NCI-H2227 (cell line): ENCODE results near the gene PLEKHG2.
"Not testable (repeated sequence)": the region's sequence is repeated elsewhere in the genome, so short reads cannot be mapped to it uniquely, and the experiment has no call there.

Source experiments
- DNase-seq: peaks from one replicate; lab custom pipeline; 2025; ENCODE audit not compliant: unreplicated experiment; lab: John Stamatoyannopoulos, UW

PLEKHG2 gene

DNA sequence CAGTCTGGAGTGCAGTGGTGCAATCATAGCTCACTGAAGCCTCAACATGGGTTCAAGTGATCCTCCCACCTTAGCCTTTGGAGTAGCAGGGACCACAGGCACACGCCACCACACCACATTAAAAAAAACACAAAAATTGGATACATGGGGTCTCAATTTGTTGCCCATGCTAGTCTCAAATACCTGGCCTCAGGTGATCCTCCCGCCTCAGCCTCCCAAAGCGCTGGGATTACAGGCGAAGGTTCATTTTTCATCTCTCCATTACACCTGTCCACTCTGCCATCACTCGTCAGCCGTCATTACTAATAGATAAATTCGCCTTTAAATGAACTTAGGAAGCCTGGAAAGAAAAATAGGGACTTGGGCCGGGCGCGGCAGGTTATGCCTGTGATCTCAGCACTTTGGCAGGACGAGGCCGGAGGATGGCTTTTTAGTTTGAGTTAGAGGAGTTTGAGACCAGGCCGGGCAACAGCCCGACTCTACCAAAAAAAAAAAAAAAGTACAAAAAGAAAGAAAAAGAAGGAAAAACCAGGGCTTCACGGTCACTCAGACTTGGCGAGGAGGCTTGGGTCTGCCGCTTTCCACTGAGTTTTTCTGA is 32.2 kb downstream of the PLEKHG2 start:
- DNase-seq: no peak

DNA sequence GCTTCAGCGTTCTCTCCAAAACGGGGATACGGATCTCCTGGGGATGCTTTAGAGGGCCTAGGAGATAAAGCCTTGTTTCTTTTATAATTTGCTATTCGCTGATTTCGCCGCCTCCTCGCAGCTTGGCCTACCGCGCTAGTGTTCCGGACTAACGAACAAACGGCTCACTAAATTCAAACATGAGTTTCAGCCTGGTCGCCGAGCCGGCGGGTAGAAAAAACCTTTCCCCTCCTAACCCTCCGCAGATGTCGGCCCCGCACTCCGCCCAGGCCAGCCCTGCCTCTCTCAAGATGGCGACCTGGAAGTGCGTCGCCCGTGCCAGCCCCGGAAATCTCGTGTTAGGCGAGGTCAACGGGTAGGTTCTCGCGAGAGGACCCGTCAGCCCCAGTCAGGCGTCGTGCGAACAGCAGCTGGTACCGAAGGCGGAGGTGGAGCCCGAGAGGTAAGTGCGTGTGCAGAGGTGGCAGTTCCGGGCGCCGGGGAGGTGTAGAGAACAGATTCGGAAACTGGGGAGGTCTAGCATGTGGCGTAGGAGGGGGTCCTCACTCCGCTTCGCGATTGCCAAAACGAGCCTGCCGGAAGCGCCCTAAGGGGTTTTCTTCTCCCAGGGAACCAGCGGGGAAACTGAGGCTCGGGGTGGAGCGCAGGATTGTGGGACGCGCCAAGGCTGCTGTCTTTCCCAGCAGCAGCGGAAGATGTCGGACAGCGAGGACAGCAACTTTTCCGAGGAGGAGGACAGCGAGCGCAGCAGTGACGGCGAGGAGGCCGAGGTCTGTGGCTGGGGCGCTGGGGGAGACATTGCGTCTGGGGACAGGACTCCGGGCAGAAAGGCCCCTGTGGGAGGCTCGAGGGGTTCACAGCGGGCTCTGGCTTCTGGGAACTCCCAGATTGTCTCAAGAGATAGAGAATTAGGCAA is 33.0 kb downstream of the PLEKHG2 start, which contains the start of gene SUPT5H:
Gene SUPT5H (plus strand): TSS at position 387 of the 916 bp plus-strand sequence. CDS start 309 bp downstream, at position 696.
- peak; percentile 100 for DNase-seq

DNA sequence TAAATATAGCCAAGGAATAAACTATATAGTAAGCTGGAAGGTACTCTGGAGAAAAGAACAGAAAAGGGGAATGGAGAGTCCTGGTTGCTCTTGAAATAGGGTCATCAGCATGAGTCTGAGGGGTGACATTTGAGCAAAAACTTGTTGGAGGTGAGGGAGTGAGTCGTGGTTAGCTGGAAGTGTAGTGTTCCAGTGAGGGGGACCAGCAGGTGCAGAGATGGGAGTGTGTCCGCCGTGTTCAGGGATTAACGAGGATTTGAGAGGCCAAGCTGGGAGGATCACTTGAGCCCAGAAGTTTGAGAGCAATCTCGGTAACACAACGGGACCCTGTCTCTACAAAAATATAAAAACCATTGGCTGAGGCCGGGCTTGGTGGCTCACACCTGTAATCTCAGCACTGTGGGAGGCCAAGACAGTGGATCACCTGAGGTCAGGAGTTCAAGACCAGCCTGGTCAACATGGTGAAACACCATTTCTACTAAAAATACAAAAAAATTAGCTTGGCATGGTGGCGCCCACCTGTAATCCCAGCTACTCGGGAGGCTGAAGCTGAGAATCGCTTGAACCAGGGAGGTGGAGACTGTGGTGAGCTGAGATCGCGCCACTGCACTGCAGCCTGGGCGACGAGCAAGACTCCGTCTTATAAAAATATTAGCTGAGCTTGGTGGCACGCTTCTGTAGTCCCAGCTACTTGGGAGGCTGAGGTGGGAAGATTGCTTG is 34.1 kb downstream of the PLEKHG2 start:
- no peak for DNase-seq

DNA sequence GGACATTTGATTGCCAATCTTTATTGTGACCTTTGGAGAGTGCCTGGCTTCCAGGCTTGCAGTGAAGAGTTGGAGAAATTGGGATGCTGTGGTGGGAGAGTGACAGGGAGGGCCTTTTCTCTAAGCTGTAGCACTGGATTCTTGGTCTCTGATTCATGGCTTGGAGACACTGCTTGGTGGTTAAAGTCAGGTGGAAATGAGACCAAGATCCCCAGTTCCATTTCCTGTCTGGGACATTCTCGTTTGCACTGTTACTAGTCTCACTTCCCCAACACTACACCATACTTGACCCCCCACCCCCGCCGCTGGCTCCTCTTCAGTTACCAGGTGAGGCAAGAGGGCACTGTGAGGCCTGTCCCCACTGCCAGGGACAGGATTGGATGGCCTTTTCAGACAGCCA is 35.8 kb downstream of the PLEKHG2 start:
- no peak for DNase-seq

- no peak for DNase-seq
Observed at GRCh38 chr19:39449116-39449797, 36.8 kb downstream of the PLEKHG2 start.

DNA sequence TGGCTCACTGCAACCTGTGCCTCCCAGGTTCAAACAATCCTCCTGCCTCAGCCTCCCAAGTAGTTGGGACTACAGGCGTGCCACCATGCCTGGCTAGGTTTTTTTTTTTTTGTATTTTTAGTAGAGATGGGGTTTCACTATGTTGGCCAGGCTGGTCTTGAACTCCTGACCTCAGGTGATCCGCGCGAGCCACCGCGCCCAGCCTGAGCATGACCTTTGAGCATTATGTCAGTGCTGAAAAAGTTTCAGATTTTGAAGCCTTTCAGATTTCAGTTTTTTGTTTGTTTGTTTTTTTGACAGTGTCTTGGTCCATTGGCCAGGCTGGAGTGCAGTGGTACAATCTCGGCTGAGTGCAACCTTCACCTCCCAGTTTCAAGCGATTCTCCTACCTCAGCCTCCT is 38.8 kb downstream of the PLEKHG2 start:
- DNase-seq: not testable (repeated sequence)

- no peak for DNase-seq
Observed at GRCh38 chr19:39463403-39463802, 50.9 kb downstream of the PLEKHG2 start.

- no peak for DNase-seq
Observed at GRCh38 chr19:39465956-39466747, 53.7 kb downstream of the PLEKHG2 start.

GRCh38 chr19:39467941-39468340 is 55.5 kb downstream of the PLEKHG2 start:
- DNase-seq: no peak

GRCh38 chr19:39469036-39469435 is 56.6 kb downstream of the PLEKHG2 start:
- no peak for DNase-seq

DNA sequence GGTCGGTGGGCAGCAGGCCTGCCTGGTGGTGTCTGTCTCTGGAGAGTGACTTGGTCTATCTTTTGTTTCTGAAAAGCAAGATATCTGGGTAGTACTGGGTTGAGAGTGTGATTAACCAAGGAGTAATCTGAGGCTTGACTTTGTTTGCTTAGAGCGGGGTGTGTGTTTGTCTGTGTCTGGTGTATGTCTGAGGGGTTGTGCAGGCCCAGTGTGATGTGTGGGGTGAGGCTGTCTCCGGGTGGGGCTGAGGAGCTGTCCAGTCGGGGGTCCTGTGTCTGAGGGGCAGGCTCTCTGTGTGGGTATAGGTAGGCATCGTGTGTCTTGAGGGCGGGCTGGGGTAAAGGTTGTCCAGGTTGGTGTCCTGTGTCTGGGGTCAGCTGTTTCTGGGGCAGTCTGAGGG is 57.1 kb downstream of the PLEKHG2 start:
- DNase-seq: no peak

DNA sequence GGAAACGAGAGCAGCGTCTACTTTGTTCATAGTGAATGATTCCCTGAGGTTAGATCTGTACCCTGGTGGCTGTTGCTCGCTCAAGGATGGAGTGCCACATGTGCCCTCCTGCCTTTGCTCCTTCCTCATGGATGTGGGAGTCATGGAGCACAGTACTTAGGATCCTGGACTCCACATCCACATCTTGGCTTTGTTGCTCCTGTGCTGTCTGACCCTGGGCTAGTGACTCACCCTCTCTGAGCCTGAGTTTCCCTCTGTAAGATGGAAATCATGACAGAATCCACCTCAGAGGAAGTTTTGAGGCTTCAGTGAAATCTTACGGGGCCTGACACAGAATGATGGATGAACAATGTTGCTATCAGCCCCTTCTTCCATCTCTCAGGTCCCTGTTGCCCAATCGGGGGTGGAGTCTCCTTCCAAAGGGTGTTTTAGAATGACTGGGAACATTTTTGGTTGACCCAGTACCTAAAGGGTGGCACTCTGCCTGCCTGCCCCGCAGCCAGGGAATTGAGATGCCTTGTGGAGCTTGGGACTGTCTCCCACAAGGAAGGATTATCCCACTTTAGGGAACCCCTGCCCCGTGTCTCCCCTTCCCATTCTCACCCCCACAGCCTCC is 58.4 kb downstream of the PLEKHG2 start:
- DNase-seq: no peak

GRCh38 chr19:39471756-39472536 is 59.5 kb downstream of the PLEKHG2 start:
- DNase-seq: no peak

GRCh38 chr19:39472746-39473442 is 60.4 kb downstream of the PLEKHG2 start:
- no peak for DNase-seq

DNA sequence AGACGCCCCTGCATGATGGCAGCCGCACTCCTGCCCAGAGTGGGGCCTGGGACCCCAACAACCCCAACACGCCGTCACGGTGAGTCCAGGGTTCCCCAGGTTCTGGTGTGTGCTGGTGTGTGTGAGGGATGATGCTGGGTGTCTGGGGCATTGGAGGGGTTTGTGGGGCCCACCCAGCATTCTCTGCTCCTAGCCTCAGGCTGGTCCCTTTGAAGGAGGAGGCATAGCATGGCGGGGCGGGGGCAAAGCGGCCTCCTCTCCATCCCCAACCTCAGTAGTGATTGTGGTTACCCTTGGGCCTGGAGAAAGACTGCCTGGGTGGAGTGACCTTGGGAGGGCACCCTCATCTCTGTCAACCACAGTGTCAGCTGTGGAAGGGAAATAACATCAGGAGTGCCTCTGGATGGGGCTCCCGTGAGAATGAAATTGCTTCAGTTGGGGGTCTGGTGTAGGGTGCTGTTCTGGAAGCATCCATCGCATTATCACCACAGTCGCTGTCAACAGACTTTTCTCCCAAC is 61.0 kb downstream of the PLEKHG2 start:
- DNase-seq: no peak

- peak; percentile 94 for DNase-seq
Observed at GRCh38 chr19:39474139-39474620, 61.7 kb downstream of the PLEKHG2 start.

DNA sequence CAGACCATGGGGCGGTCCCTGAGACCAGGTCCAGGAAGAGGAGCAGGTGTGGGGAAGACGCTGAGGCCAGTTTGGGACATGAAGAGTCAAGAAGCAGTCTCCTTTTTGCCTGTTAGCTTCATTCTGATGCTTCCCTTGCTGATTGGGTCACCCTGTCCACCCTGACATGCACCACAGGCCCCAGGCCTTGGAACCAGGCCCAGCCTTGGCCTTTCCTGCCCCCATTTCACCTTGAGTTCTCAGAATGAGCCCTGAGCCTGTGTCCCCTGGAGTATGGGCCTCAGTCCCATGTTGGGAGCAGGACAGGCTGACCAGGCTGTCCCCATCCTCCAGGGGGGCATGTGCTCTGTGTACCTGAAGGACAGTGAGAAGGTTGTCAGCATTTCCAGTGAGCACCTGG is 63.3 kb downstream of the PLEKHG2 start:
- no peak for DNase-seq
